Activated CD4-positive, CD25-positive, alpha-beta regulatory T cell treated with anti-CD3 and anti-CD28 coated beads, Interleukin-2, amount 50 U/mL, for 24 hours (primary cell): ENCODE results near the gene GATAD2A.

Source experiments
- ATAC-seq, 2 donors: fragments of 150-1000 bp; cut with Tn5 transposase; one replicate each; pipeline ENCODE4 v1.10.0; 2021; ENCODE audit warnings: mild to moderate bottlenecking in 1 of 2, moderate library complexity in 1 of 2

Gene GATAD2A

GRCh38 chr19:19547674-19548336 is 142.3 kb downstream of the GATAD2A start:
- no peak for ATAC-seq

DNA sequence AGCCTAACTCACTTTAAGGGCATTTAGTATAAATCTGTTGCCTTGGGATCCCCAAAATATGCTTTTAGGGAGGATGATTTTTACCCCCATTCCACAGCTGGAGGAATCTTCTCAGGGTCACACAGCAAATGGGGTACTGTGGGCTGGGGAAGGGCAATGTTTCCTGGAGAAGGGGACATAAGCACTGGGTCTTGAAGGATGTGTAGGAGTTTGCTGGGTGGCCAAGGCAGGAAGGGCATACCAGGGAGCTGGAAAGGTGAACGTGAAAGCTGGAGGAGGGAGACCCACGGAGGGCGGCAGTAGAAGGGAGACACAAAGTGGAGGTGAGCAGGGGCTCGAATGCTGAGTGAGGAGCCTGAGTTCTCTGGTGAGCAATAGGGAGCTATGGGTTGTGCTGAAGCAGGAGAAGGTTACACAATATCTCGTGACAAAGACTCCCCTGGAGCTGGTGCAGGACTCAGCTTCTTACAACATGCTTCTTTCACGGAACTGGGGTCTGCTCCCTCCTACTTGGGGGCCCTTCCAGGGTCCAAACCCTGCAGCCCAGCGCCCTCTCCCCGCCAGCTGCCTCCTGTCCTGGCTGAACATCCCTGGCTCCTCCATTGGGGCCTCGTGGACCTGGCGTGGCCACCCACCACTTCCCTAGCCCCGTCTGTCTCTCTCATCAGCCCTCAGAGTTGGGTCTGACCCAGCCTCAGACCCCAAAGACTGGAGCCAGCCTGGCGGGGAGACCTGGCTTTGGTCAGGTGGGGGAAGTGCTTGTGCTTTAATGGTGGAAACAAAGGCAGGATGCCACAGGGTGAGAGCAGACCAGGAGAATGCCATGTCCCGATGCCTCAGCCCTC is 143.7 kb downstream of the GATAD2A start:
- ATAC-seq = no peak

GRCh38 chr19:19549804-19550464 is 144.5 kb downstream of the GATAD2A start:
- ATAC-seq = no peak

DNA sequence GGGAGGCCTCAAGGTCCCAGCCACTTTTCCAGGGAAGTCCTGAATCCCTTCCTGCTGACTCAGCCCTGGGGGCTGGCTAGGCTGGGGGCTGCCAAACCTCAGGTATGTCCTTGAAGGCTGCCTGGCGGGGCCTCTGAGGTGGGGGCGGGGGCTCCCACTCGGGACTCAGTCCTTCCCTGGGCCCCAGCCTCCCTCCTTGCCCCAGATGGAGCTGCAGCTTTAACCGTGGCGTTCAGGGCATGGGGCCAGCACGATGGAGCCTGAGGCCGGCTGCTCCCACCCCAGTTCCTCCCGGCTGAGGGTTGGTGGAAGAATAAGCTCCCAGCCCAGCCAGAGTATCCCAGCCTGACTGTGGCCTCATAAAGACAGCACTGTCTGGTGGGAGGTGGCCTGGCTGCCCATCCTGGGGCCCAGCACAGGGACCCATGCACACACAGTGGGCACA is 145.0 kb downstream of the GATAD2A start:
- ATAC-seq = no peak

DNA sequence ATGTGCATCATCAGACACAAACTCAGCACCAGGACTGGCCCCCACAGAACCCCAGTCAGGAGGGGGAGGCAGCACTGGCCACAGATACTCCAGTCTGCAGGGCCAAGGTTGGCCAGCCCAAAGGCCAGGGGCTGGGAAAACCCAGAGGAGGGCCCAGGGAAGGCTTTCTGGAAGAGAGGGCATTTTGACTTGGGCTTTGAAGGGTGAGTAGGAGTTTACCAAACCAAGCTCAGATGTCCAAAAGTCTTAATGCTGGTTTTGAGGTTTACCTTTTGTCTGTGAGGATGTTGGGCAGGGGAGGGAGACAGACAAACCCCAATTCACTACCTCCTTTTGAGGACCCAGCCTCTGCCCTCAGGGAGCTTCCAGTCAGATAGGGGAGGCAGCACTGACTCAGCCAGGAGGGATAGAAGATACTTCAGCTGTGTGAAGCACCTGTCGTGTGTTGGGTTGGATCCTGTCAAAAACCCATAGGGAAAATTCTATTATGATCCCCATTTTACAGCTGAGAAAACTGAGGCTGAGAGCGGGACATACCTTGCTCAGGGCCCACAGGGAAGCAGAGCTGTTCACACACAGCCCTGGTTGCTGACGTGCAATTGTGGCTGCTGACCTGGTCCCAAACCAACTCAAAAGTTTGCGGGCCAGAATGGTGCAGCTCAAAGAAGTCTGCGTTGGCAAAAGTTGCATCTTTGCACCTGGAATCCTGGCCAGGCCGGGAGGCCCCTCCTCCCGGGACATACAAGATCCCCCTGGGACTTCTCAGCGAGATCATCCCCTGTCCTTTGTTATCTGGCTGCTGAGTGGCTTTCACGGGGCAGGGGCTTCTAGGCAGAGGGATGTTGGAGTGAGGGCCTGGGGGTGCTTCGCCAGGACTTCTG is 145.7 kb downstream of the GATAD2A start:
- ATAC-seq = no peak

- no peak for ATAC-seq
Measured at GRCh38 chr19:19551853-19552192, 146.3 kb downstream of the GATAD2A start.

DNA sequence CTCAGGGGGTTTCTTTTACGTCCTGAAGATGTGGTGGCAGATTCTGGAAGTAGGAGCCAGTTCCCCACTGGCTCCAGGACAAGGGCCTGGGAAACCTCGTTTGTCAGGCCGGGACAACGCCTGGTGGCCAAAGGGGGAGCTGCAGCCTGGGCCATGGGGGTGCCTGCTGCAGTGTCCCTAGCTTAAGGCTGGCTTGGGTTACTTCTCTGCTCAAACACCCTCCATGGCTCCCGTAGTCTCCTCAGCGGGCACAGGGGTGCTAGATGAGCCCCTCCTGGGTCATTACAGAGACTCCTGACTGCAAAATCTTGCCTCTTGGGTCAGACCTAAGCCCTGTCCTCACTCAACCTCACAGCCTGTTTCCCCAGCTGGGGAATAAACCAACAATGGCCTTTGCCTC is 147.3 kb downstream of the GATAD2A start:
- peak in 1 of 2 donors; percentile 37 for ATAC-seq

GRCh38 chr19:19553670-19554069 is 148.2 kb downstream of the GATAD2A start:
- no peak for ATAC-seq

DNA sequence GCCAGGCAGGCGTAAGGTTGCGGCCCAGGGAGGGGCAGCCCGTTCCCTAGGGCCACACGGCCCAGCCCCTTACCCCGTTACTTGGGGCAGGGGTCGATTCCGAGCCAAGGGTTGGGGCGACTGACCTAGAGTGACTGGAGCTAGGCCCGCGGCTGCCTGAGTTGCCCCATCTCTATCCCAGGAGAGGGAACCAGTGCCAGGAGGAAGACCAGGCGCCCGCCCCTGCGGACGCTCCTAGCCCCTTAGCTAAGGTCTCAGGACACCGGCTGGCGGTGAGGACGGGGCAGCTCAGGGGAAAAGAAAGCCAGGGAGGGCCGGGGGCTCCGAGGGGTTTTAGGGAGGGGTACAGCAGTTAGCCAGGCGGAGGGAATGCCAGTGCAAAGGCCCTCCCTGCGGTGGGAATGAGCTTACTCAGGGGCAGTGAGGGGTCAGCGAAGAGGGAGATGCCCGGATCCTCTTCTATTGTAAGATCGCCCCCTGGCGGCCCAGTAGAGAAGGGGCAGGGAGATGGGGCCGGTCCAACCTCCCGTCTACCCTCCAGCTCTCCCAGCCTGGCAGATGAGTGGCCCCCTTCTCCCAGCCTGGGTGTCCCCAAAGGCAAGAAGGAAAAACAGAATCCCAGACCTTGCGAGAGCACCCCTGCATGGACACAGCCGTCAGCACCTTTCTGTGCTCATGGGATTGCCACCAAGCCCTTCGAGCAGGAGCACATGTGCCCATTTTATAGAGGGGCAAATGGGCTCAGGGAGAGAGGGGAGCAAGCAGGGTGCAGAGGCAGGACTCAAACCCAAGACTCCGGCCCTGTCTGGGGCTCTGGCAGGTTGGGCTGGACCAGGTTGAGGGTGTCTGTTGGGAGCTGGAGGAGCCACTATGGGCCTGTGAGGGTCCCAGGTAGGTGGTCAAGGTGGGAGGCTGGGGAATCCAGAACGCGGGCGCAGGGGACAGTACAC is 148.9 kb downstream of the GATAD2A start:
- peak; percentile 49 to 61 for ATAC-seq

GRCh38 chr19:19558055-19558454 is 152.6 kb downstream of the GATAD2A start:
- ATAC-seq = no peak
